A549 (cell line): ENCODE data around the gene PAIP2B. TPM values are rescaled to one million over a fixed set of nuclear protein-coding genes. Genes with fewer than 3 reads are reported as not detected.

ENCODE experiments used
- ATAC-seq, 2 experiments: fragments of 200-7000 bp in 1 of 2; fragments of >200 bp in 1 of 2; cut with Nextera tagmentation in 1 of 2; cut with Tn5 transposase in 1 of 2; 3 replicates each; pipeline versions ENCODE4 v1.8.0 to v1.9.1; 2018 to 2020; ENCODE audit warnings: mild to moderate bottlenecking in 1 of 2, moderate library complexity in 1 of 2
- CTCF ChIA-PET: fragments of 300-600 bp; sonication (Branson Sonifier 250); formaldehyde crosslinking; extraction: SDS; loops from one replicate; lab custom pipeline; 2021; ENCODE audit warnings: antibody characterized with exemption, inconsistent platforms; lab: Yijun Ruan, JAX
- POLR2A ChIA-PET: fragments of 350-600 bp; formaldehyde crosslinking; extraction: SDS; loops from one replicate; lab custom pipeline; 2021; ENCODE audit warnings: antibody characterized with exemption, inconsistent platforms; lab: Yijun Ruan, JAX
- DNase-seq, 2 experiments: peaks; one replicate each; pipeline versions ENCODE4 v3.0.0 to v3.0.0-alpha.2; 2011 to 2016; ENCODE audit warnings: low read depth in 1 of 2, low spot score in 1 of 2
- FAIRE-seq: peaks from 2 replicates; lab custom pipeline; 2011; peaks lifted over from hg19 to GRCh38; lab: Jason Lieb, UNC
- H3K27ac ChIP-seq, 2 experiments: fragments of >200 bp; sonication (Bioruptor Twin); formaldehyde crosslinking; 3 replicates each; pipeline ENCODE4 v1.5.1; 2016 to 2017
- H3K4me1 ChIP-seq: fragments of >200 bp; sonication (Bioruptor Twin); formaldehyde crosslinking; 3 replicates; pipeline ENCODE4 v1.6.1; 2016
- H3K4me2 ChIP-seq: fragments of >200 bp; sonication (Bioruptor Twin); formaldehyde crosslinking; 3 replicates; pipeline ENCODE4 v1.6.1; 2016
- H3K4me3 ChIP-seq: fragments of >200 bp; sonication (Bioruptor Twin); formaldehyde crosslinking; 3 replicates; pipeline ENCODE4 v1.5.1; 2016
- H3K9me3 ChIP-seq: fragments of >200 bp; sonication (Bioruptor Twin); formaldehyde crosslinking; 3 replicates; pipeline ENCODE4 v1.6.1; 2016
- ATOH8 ChIP-seq: fragments of 250-450 bp; sonication (Bioruptor Pico); IDR thresholded peaks from 2 replicates; pipeline ENCODE4 v1.5.0; 2020; ENCODE audit warnings: low read depth, mild to moderate bottlenecking, moderate library complexity
- BHLHE40 ChIP-seq: IDR thresholded peaks from 2 replicates; pipeline ENCODE4 v1.6.1; 2012; ENCODE audit warnings: low read depth, low read length, inconsistent platforms
- CTCF ChIP-seq: fragments of >200 bp; sonication (Bioruptor Twin); formaldehyde crosslinking; IDR thresholded peaks from 3 replicates; pipeline ENCODE4 v1.5.1; 2016
- E2F6 ChIP-seq: IDR thresholded peaks from 2 replicates; pipeline ENCODE4 v1.6.1; 2012; ENCODE audit warnings: low read depth, borderline replicate concordance
- EHF ChIP-seq: fragments of 250-450 bp; sonication (Bioruptor Pico); IDR thresholded peaks from 2 replicates; pipeline ENCODE4 v1.5.0; 2020; ENCODE audit warnings: mild to moderate bottlenecking
- ELK1 ChIP-seq: fragments of 150-350 bp; IDR thresholded peaks from 2 replicates; pipeline ENCODE4 v1.6.1; 2014; ENCODE audit warnings: low read depth, mild to moderate bottlenecking, low read length
- ESRRA ChIP-seq: fragments of 150-350 bp; IDR thresholded peaks from 2 replicates; pipeline ENCODE4 v1.6.1; 2014; ENCODE audit warnings: mild to moderate bottlenecking, low read length, borderline replicate concordance
- FOSB ChIP-seq: fragments of 250-450 bp; sonication (Bioruptor Pico); IDR thresholded peaks from 2 replicates; pipeline ENCODE4 v1.5.0; 2020; ENCODE audit warnings: mild to moderate bottlenecking, moderate library complexity
- FOXS1 ChIP-seq: fragments of 250-450 bp; sonication (Bioruptor Pico); IDR thresholded peaks from 2 replicates; pipeline ENCODE4 v1.5.0; 2020; ENCODE audit warnings: mild to moderate bottlenecking, moderate library complexity
- HOXB5 ChIP-seq: fragments of 250-450 bp; sonication (Bioruptor Pico); IDR thresholded peaks from 2 replicates; pipeline ENCODE4 v1.5.0; 2020; ENCODE audit warnings: mild to moderate bottlenecking, moderate library complexity
- JUN ChIP-seq, 2 experiments: fragments of >200 bp; sonication (Bioruptor Twin); formaldehyde crosslinking; IDR thresholded peaks; 2 replicates in 1 of 2; 3 replicates in 1 of 2; pipeline ENCODE4 v1.6.1; 2016 to 2017
- MAFK ChIP-seq: fragments of 450-650 bp; IDR thresholded peaks from 2 replicates; pipeline ENCODE4 v1.6.1; 2014; ENCODE audit not compliant: partially characterized antibody
- NR3C1 ChIP-seq: fragments of >200 bp; sonication (Bioruptor Twin); formaldehyde crosslinking; IDR thresholded peaks from 3 replicates; pipeline ENCODE4 v1.6.1; 2017
- POLR2A ChIP-seq: IDR thresholded peaks from 2 replicates; pipeline ENCODE4 v1.6.1; 2012; ENCODE audit warnings: mild to moderate bottlenecking, low read length
- RAD21 ChIP-seq, 2 experiments: fragments of >200 bp in 1 of 2; sonication (Bioruptor Twin) in 1 of 2; formaldehyde crosslinking in 1 of 2; IDR thresholded peaks in 1 of 2; conservative IDR thresholded peaks in 1 of 2; 2 replicates in 1 of 2; 3 replicates in 1 of 2; pipeline ENCODE4 v1.6.1; 2012 to 2018; ENCODE audit warnings: inconsistent platforms in 1 of 2
- RNF2 ChIP-seq: fragments of 200-600 bp; sonication (generic); IDR thresholded peaks from 2 replicates; pipeline ENCODE4 v1.6.1; 2016; ENCODE audit warnings: low read depth, mild to moderate bottlenecking, antibody characterized with exemption, moderate library complexity, borderline replicate concordance
- SMC3 ChIP-seq: fragments of >200 bp; sonication (Bioruptor Twin); formaldehyde crosslinking; IDR thresholded peaks from 3 replicates; pipeline ENCODE4 v1.6.1; 2018; ENCODE audit warnings: inconsistent platforms
- SREBF2 ChIP-seq: fragments of 450-650 bp; IDR thresholded peaks from 2 replicates; pipeline ENCODE4 v1.6.1; 2014; ENCODE audit warnings: mild to moderate bottlenecking, moderate library complexity
- USF2 ChIP-seq: fragments of 450-650 bp; IDR thresholded peaks from 2 replicates; pipeline ENCODE4 v1.6.1; 2014; ENCODE audit warnings: antibody characterized with exemption
- WGBS: methylation state at CpG from one replicate; pipeline ENCODE4 v1.1.6; 2017; ENCODE audit errors: missing lambda C conversion rate; 5-methylcytosine and 5-hydroxymethylcytosine counted together
- polyA plus RNA-seq, 4 experiments: library from polyadenylated mRNA; depleted of rRNA in 3 of 4; stranded (reverse); fragments of >200 nt; fragmentation: RNase III in 1 of 4; extraction: RNeasy Plus Mini Kit Qiagen cat#74134 plus additional on column Dnase treatment in 1 of 4; gene quantifications; 2 replicates in 3 of 4; 3 replicates in 1 of 4; pipeline ENCODE4 v1.2.3, GENCODE V29; 2011 to 2017

PAIP2B gene
- polyA plus RNA-seq, 2 of the 4 experiments (the other 2 are of a cell fraction): 0.70 to 0.84 TPM

GRCh38 chr2:71223767-71224333 lies 3.1 kb downstream of the PAIP2B start:
- no peak for TF ChIP-seq ELK1
- peak; percentile 94 for TF ChIP-seq ESRRA
- TF ChIP-seq NR3C1: no peak
- TF ChIP-seq EHF (CRISPR knock-in tag): no peak
- TF ChIP-seq FOXS1 (CRISPR knock-in tag): no peak
- no peak for TF ChIP-seq JUN (IDR thresholded peaks at IDR 0.05)
- TF ChIP-seq RAD21 (conservative IDR thresholded peaks at IDR 0.05 in 1 of 2, IDR thresholded peaks at IDR 0.05 in 1 of 2): peak; percentile 85 to 90
- peak; percentile 72 for TF ChIP-seq SMC3
- peak; percentile 85 for TF ChIP-seq CTCF
- no peak for TF ChIP-seq HOXB5
- TF ChIP-seq FOSB (CRISPR knock-in tag): no peak
- TF ChIP-seq POLR2A: no peak
- TF ChIP-seq RNF2: no peak
- TF ChIP-seq USF2: no peak
- no peak for TF ChIP-seq ATOH8 (CRISPR knock-in tag)
- TF ChIP-seq MAFK: peak; percentile 75
- no peak for TF ChIP-seq SREBF2
- peak; percentile 84 for FAIRE-seq
- CTCF ChIA-PET: interaction anchor here (0.6 to 4.8 kb wide), 41 partner anchors 8 to 515 kb away, joined by 3 to 54 read pairs (median 5); partner anchors contain the start of gene ZNF638

GRCh38 chr2:71220743-71221142 lies 6.2 kb downstream of the PAIP2B start:
- FAIRE-seq (no peak), DNase-seq (no peak), ATAC-seq (no peak)
- POLR2A ChIA-PET: interaction anchor here (0.7 to 0.9 kb wide), 2 partner anchors 15 to 111 kb away, joined by 3 to 4 read pairs; partner anchors contain the start of gene ZNF638
- Histone ChIP-seq H3K27ac (no peak overlapping the region), H3K4me1 (no peaks in the 10 kb centered on the region), H3K4me2 (no peak overlapping the region), H3K9me3 (no peaks in the 10 kb centered on the region), H3K4me3 (no peak overlapping the region)
- WGBS: 11% methylated on average over 2 of the region's 2 CpGs
- CTCF ChIA-PET: interaction anchor here (0.5 to 4.8 kb wide), 7 partner anchors 7 to 290 kb away, joined by 3 to 54 read pairs (median 7); partner anchors contain the start of gene ZNF638
- no peak for TF ChIP-seq MAFK
- TF ChIP-seq BHLHE40: no peak
- TF ChIP-seq E2F6: no peak

More at GRCh38 chr2:71223767-71224333, 3.1 kb downstream of the PAIP2B start:
- Histone ChIP-seq H3K9me3 (no peaks in the 10 kb centered on the region; the same call in 2 of the 3 replicates), H3K4me1 (peaks cover 5% of the 10 kb centered on the region; the same call in 1 of the 3 replicates), H3K27ac (no peak overlapping the region), H3K4me3 (no peak overlapping the region), H3K4me2 (no peak overlapping the region)
- WGBS: 6% methylated on average over 3 of the region's 3 CpGs
- POLR2A ChIA-PET: interaction anchor here (0.6 to 1.6 kb wide), 2 partner anchors 52 to 108 kb away, joined by 3 to 4 read pairs; partner anchors contain the start of gene ZNF638
- peak; percentile 15 to 51; a peak in 1 of 6 replicates for ATAC-seq
- DNase-seq: peak; percentile 38 to 82
